Liver (tissue), 3 donors: ENCODE measurements around the gene RSRC1.

ENCODE experiments used
- RAD21 ChIP-seq, 2 donors: IDR thresholded peaks; 2 replicates each; pipeline ENCODE4 v1.6.1; 2016; ENCODE audit warnings: antibody characterized with exemption in 2 of 2, mild to moderate bottlenecking in 2 of 2
- TAF1 ChIP-seq: conservative IDR thresholded peaks from 2 replicates; pipeline ENCODE4 v1.6.1; 2016; ENCODE audit warnings: antibody characterized with exemption, mild to moderate bottlenecking
- TF ChIP-seq, protein P1 (sequence below): fragments of 150-350 bp; IDR thresholded peaks from 2 replicates; pipeline ENCODE4 v1.5.1; 2017; ENCODE audit warnings: improper control_type of control experiment, low read depth, low read length; ENCODE audit not compliant: missing input control
- TF ChIP-seq, protein P2 (sequence below): IDR thresholded peaks from 2 replicates; pipeline ENCODE4 v1.6.1; 2016; ENCODE audit warnings: antibody characterized with exemption
- TF ChIP-seq, protein P3 (sequence below): IDR thresholded peaks from 2 replicates; pipeline ENCODE4 v1.6.1; 2016; ENCODE audit warnings: antibody characterized with exemption
- donor health status: healthy.
- donor health status: healthy.

DNA sequence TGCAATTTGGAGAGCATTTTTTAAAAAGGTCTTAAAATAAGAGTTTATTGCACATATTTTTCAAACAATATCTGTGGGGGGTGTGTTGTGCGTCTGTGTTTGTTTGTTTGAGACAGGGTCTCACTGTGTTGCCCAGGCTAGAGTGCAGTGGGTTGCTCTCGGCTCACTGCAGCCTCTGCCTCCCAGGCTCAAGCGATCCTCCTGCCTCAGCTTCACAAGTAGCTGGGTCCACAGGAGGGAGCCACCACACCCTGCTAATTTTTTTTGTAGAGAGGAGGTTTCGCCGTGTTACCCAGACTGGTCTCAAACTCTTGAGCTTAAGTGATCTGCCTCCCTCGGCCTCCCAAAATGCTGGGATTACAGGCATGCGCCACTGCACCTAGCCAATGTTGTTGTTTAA is 463.8 kb downstream of the RSRC1 start:
- TF ChIP-seq, protein P1, sequence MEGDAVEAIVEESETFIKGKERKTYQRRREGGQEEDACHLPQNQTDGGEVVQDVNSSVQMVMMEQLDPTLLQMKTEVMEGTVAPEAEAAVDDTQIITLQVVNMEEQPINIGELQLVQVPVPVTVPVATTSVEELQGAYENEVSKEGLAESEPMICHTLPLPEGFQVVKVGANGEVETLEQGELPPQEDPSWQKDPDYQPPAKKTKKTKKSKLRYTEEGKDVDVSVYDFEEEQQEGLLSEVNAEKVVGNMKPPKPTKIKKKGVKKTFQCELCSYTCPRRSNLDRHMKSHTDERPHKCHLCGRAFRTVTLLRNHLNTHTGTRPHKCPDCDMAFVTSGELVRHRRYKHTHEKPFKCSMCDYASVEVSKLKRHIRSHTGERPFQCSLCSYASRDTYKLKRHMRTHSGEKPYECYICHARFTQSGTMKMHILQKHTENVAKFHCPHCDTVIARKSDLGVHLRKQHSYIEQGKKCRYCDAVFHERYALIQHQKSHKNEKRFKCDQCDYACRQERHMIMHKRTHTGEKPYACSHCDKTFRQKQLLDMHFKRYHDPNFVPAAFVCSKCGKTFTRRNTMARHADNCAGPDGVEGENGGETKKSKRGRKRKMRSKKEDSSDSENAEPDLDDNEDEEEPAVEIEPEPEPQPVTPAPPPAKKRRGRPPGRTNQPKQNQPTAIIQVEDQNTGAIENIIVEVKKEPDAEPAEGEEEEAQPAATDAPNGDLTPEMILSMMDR = no peak
- TF ChIP-seq TAF1 (no peak), RAD21 (IDR thresholded peaks at IDR 0.05) (no peak)
- TF ChIP-seq, protein P2, sequence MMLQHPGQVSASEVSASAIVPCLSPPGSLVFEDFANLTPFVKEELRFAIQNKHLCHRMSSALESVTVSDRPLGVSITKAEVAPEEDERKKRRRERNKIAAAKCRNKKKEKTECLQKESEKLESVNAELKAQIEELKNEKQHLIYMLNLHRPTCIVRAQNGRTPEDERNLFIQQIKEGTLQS = no peak
- TF ChIP-seq, protein P3, sequence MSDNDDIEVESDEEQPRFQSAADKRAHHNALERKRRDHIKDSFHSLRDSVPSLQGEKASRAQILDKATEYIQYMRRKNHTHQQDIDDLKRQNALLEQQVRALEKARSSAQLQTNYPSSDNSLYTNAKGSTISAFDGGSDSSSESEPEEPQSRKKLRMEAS = no peak
